GM23338 (cell line): Measurements from ENCODE around the gene PIF1. TPM values are rescaled to one million over a fixed set of nuclear protein-coding genes. Genes with fewer than 3 reads are reported as not detected.
A peak's percentile ranks its signal among the peaks of the same experiment; 100 is the strongest.

ENCODE experiments used
- ATAC-seq: fragments of 200-7000 bp; cut with Tn5 transposase; 3 replicates; pipeline ENCODE4 v1.9.1; 2020
- DNase-seq: peaks from one replicate; pipeline ENCODE4 v3.0.0-alpha.2; 2015; ENCODE audit warnings: low spot score
- H2AFZ ChIP-seq: fragments of 200-600 bp; sonication (generic); 2 replicates; pipeline ENCODE4 v1.8.0; 2016; ENCODE audit warnings: antibody characterized with exemption, mild to moderate bottlenecking, moderate library complexity
- H3F3A ChIP-seq: fragments of 200-600 bp; sonication (generic); replicated peaks from 2 replicates; pipeline ENCODE4 v1.8.0; 2017; ENCODE audit warnings: antibody characterized with exemption, mixed run types, low read depth
- H3K27ac ChIP-seq: fragments of 200-600 bp; sonication (generic); 2 replicates; pipeline ENCODE4 v1.6.1; 2016; ENCODE audit warnings: low read depth
- H3K27me3 ChIP-seq: fragments of 200-600 bp; sonication (generic); 2 replicates; pipeline ENCODE4 v1.8.0; 2016; ENCODE audit warnings: mild to moderate bottlenecking, mixed run types, moderate library complexity; ENCODE audit not compliant: insufficient read depth
- H3K36me3 ChIP-seq: fragments of 200-600 bp; sonication (generic); 2 replicates; pipeline ENCODE4 v1.8.0; 2016; ENCODE audit warnings: mild to moderate bottlenecking; ENCODE audit not compliant: insufficient read depth
- H3K4me1 ChIP-seq: fragments of 200-600 bp; sonication (generic); 2 replicates; pipeline ENCODE4 v1.8.0; 2016; ENCODE audit warnings: mild to moderate bottlenecking, moderate library complexity; ENCODE audit not compliant: insufficient read depth
- H3K4me2 ChIP-seq: fragments of 200-600 bp; sonication (generic); 2 replicates; pipeline ENCODE4 v1.7.1; 2017; ENCODE audit warnings: mixed run types
- H3K4me3 ChIP-seq: fragments of 200-600 bp; sonication (generic); 2 replicates; pipeline ENCODE4 v1.6.1; 2016; ENCODE audit warnings: mixed run types
- H3K79me2 ChIP-seq: fragments of 200-600 bp; sonication (generic); replicated peaks from 2 replicates; pipeline ENCODE4 v1.8.0; 2017; ENCODE audit warnings: mild to moderate bottlenecking; ENCODE audit not compliant: insufficient read depth
- H3K9me2 ChIP-seq: fragments of 200-600 bp; sonication (generic); 2 replicates; pipeline ENCODE4 v1.8.0; 2017; ENCODE audit not compliant: insufficient read depth
- H4K20me1 ChIP-seq: fragments of 200-600 bp; sonication (generic); replicated peaks from 2 replicates; pipeline ENCODE4 v1.8.0; 2017; ENCODE audit warnings: mild to moderate bottlenecking; ENCODE audit not compliant: insufficient read depth
- H3K27ac Mint-ChIP-seq: 2 replicates; pipeline ENCODE4 v1.8.0; 2020; ENCODE audit warnings: inconsistent platforms, mild to moderate bottlenecking, moderate library complexity, mixed read lengths
- H3K27me3 Mint-ChIP-seq: 3 replicates; pipeline ENCODE4 v1.8.0; 2022; ENCODE audit warnings: low read depth, mild to moderate bottlenecking, moderate library complexity, mixed read lengths, inconsistent platforms; ENCODE audit not compliant: insufficient read depth, poor library complexity
- H3K36me3 Mint-ChIP-seq: 3 replicates; pipeline ENCODE4 v1.8.0; 2021; ENCODE audit warnings: low read depth, mild to moderate bottlenecking, inconsistent platforms, moderate library complexity, mixed read lengths
- H3K4me1 Mint-ChIP-seq: 3 replicates; pipeline ENCODE4 v1.8.0; 2020; ENCODE audit warnings: mild to moderate bottlenecking, inconsistent platforms, mixed read lengths
- H3K4me3 Mint-ChIP-seq: 3 replicates; pipeline ENCODE4 v1.8.0; 2021; ENCODE audit warnings: moderate library complexity, mild to moderate bottlenecking, inconsistent platforms, mixed read lengths
- H3K9me3 Mint-ChIP-seq: 3 replicates; pipeline ENCODE4 v1.8.0; 2020; ENCODE audit warnings: moderate library complexity, mild to moderate bottlenecking, inconsistent platforms, mixed read lengths
- CREB1 ChIP-seq: fragments of 250-450 bp; sonication (Bioruptor Pico); IDR thresholded peaks from 2 replicates; pipeline ENCODE4 v1.5.0; 2020; ENCODE audit warnings: low read depth, mild to moderate bottlenecking, moderate library complexity
- CTCF ChIP-seq, 2 experiments: fragments of 200-600 bp in 1 of 2; sonication (generic) in 1 of 2; conservative IDR thresholded peaks; 2 replicates each; pipeline versions ENCODE4 v1.5.1 to v1.6.1; 2016 to 2017; ENCODE audit warnings: antibody characterized with exemption in 2 of 2, low read depth in 2 of 2, mild to moderate bottlenecking in 2 of 2, moderate library complexity in 1 of 2
- ETS1 ChIP-seq: IDR thresholded peaks from 2 replicates; pipeline ENCODE4 v1.6.1; 2016; ENCODE audit warnings: antibody characterized with exemption
- EZH2phosphoT487 ChIP-seq: fragments of 200-600 bp; sonication (generic); IDR thresholded peaks from one replicate; pipeline ENCODE4 v1.8.1; 2018; ENCODE audit warnings: antibody characterized with exemption; ENCODE audit not compliant: unreplicated experiment
- JUNB ChIP-seq: IDR thresholded peaks from one replicate; pipeline ENCODE4 v1.6.1; 2016; ENCODE audit warnings: antibody characterized with exemption; ENCODE audit not compliant: unreplicated experiment
- NANOG ChIP-seq: IDR thresholded peaks from 2 replicates; pipeline ENCODE4 v1.6.1; 2016; ENCODE audit warnings: antibody characterized with exemption, borderline replicate concordance
- REST ChIP-seq: IDR thresholded peaks from one replicate; pipeline ENCODE4 v1.6.1; 2018; ENCODE audit warnings: antibody characterized with exemption; ENCODE audit not compliant: unreplicated experiment
- STAT1 ChIP-seq: IDR thresholded peaks from one replicate; pipeline ENCODE4 v1.6.1; 2016; ENCODE audit warnings: antibody characterized with exemption; ENCODE audit not compliant: unreplicated experiment
- polyA plus RNA-seq: library from polyadenylated mRNA; unstranded; fragments of >200 nt; fragmentation: Nextera tagmentation; extraction: Ambion mirVana; gene quantifications from 2 replicates; pipeline ENCODE4 v1.2.1, GENCODE V29; 2016
- total RNA-seq: library from RNA; depleted of rRNA; stranded (reverse); fragments of >200 nt; shearing (Covaris generic); gene quantifications from 2 replicates; pipeline ENCODE4 v1.2.3, GENCODE V29; 2014

PIF1 gene
- total and polyA plus RNA-seq, 2 experiments from 2014 or later: 116 to 200 TPM

- H3K27me3 Mint-ChIP-seq: peaks cover 4% of the 10 kb centered on the region
These were observed 29.1 kb upstream of the PIF1 start for GRCh38 chr15:64854526-64854925.

GRCh38 chr15:64854041-64854440, 28.6 kb upstream of the PIF1 start:
- Histone ChIP-seq H3K36me3 (peaks cover 17% of the 10 kb centered on the region; the same call in 1 of the 2 replicates), H3K4me3 (no peak overlapping the region), H3K9me2 (no peaks in the 10 kb centered on the region), H3K27me3 (no peaks in the 10 kb centered on the region), H3F3A (peaks cover 25% of the 10 kb centered on the region), H3K27ac (no peak overlapping the region), H3K4me2 (no peak overlapping the region), H3K79me2 (peaks cover 78% of the 10 kb centered on the region), H3K4me1 (peaks cover 40% of the 10 kb centered on the region), H2AFZ (no peak overlapping the region), H4K20me1 (peaks cover 35% of the 10 kb centered on the region)
- H3K36me3 Mint-ChIP-seq: peaks cover 70% of the 10 kb centered on the region
- H3K4me3 Mint-ChIP-seq: no peak overlapping the region
- H3K27ac Mint-ChIP-seq: no peak overlapping the region
- ATAC-seq: no peak
- no peak for TF ChIP-seq CREB1 (CRISPR knock-in tag)
- H3K9me3 Mint-ChIP-seq: no peaks in the 10 kb centered on the region
- H3K27me3 Mint-ChIP-seq: peaks cover 3% of the 10 kb centered on the region
- no peak for DNase-seq
- H3K4me1 Mint-ChIP-seq: peaks cover 48% of the 10 kb centered on the region

More at GRCh38 chr15:64854526-64854925, 29.1 kb upstream of the PIF1 start:
- ATAC-seq (no peak), DNase-seq (no peak)
- no peak overlapping the region for H3K27ac ChIP-seq
- H4K20me1 ChIP-seq: peaks cover 35% of the 10 kb centered on the region
- H3K36me3 Mint-ChIP-seq: peaks cover 71% of the 10 kb centered on the region
- no peak overlapping the region for H3K4me3 Mint-ChIP-seq
- TF ChIP-seq CTCF (conservative IDR thresholded peaks at IDR 0.05; ENCODE audit: low read depth in 2 of 2): no peak
- no peak for TF ChIP-seq CREB1 (CRISPR knock-in tag)
- no peaks in the 10 kb centered on the region for H3K9me2 ChIP-seq
- H3K4me2 ChIP-seq: no peak overlapping the region
- H3F3A ChIP-seq: peaks cover 24% of the 10 kb centered on the region
- peaks cover 17% of the 10 kb centered on the region; the same call in 1 of the 2 replicates for H3K36me3 ChIP-seq
- H3K79me2 ChIP-seq: peaks cover 76% of the 10 kb centered on the region
- peaks cover 40% of the 10 kb centered on the region for H3K4me1 ChIP-seq
- H3K27me3 ChIP-seq: no peaks in the 10 kb centered on the region
- H3K4me3 ChIP-seq: no peak overlapping the region
- H3K27ac Mint-ChIP-seq: peak overlapping the region; percentile 71; the same call in 1 of the 2 replicates
- no peak overlapping the region for H2AFZ ChIP-seq
- peaks cover 48% of the 10 kb centered on the region for H3K4me1 Mint-ChIP-seq
- H3K9me3 Mint-ChIP-seq: no peaks in the 10 kb centered on the region

GRCh38 chr15:64851503-64851840, 26.0 kb upstream of the PIF1 start:
- Histone ChIP-seq H3K4me3 (0 out of 2 replicates have a peak overlapping the region, but pooled peaks have one; percentile 18), H2AFZ (no peak overlapping the region), H3K4me1 (peaks cover 36% of the 10 kb centered on the region), H3K27me3 (no peaks in the 10 kb centered on the region), H3K9me2 (no peaks in the 10 kb centered on the region), H3K4me2 (peak overlapping the region; percentile 46), H3F3A (peaks cover 25% of the 10 kb centered on the region), H3K27ac (peak overlapping the region; percentile 42), H3K36me3 (peaks cover 17% of the 10 kb centered on the region; the same call in 1 of the 2 replicates), H4K20me1 (peaks cover 52% of the 10 kb centered on the region), H3K79me2 (peaks cover 76% of the 10 kb centered on the region)
- H3K9me3 Mint-ChIP-seq: no peaks in the 10 kb centered on the region
- DNase-seq (peak; percentile 72), ATAC-seq (peak; percentile 70)
- H3K36me3 Mint-ChIP-seq: peaks cover 63% of the 10 kb centered on the region
- H3K27ac Mint-ChIP-seq: peak overlapping the region; percentile 84
- H3K27me3 Mint-ChIP-seq: peaks cover 5% of the 10 kb centered on the region
- peaks cover 49% of the 10 kb centered on the region for H3K4me1 Mint-ChIP-seq
- H3K4me3 Mint-ChIP-seq: no peak overlapping the region
- TF ChIP-seq CREB1 (CRISPR knock-in tag) (no peak), NANOG (no peak), ETS1 (no peak), REST (no peak), CTCF (conservative IDR thresholded peaks at IDR 0.05; ENCODE audit: low read depth in 2 of 2) (no peak), EZH2phosphoT487 (no peak), STAT1 (no peak), JUNB (no peak)
